Endothelial cell (in vitro differentiated cells): ENCODE data around the gene PYHIN1. TPM values are rescaled to one million over a fixed set of nuclear protein-coding genes. Genes with fewer than 3 reads are reported as not detected.
A peak's percentile ranks its signal among the peaks of the same experiment; 100 is the strongest.
"Not testable (repeated sequence)": the region's sequence is repeated elsewhere in the genome, so short reads cannot be mapped to it uniquely, and the experiment has no call there.

Experiments used
- DNase-seq: peaks from one replicate; pipeline ENCODE4 v3.0.0; 2021; ENCODE audit warnings: low spot score
- H3K27ac Mint-ChIP-seq: one replicate; pipeline ENCODE4 v1.8.0; 2021; ENCODE audit warnings: mixed read lengths, inconsistent platforms; ENCODE audit not compliant: unreplicated experiment
- H3K27me3 Mint-ChIP-seq: one replicate; pipeline ENCODE4 v1.8.0; 2021; ENCODE audit warnings: mild to moderate bottlenecking, moderate library complexity, mixed read lengths, inconsistent platforms; ENCODE audit not compliant: unreplicated experiment
- H3K36me3 Mint-ChIP-seq: one replicate; pipeline ENCODE4 v1.8.0; 2021; ENCODE audit warnings: mild to moderate bottlenecking, low read depth, mixed read lengths, inconsistent platforms; ENCODE audit not compliant: unreplicated experiment
- H3K4me1 Mint-ChIP-seq: one replicate; pipeline ENCODE4 v1.8.0; 2021; ENCODE audit warnings: mild to moderate bottlenecking, mixed read lengths, inconsistent platforms; ENCODE audit not compliant: unreplicated experiment
- H3K4me3 Mint-ChIP-seq: one replicate; pipeline ENCODE4 v1.8.0; 2021; ENCODE audit warnings: mild to moderate bottlenecking, mixed read lengths, inconsistent platforms; ENCODE audit not compliant: unreplicated experiment
- H3K9me3 Mint-ChIP-seq: one replicate; pipeline ENCODE4 v1.8.0; 2021; ENCODE audit warnings: mixed read lengths, inconsistent platforms; ENCODE audit not compliant: unreplicated experiment
- CTCF ChIP-seq: fragments of 200-600 bp; sonication (generic); IDR thresholded peaks from one replicate; pipeline ENCODE4 v1.5.0; 2021; ENCODE audit warnings: antibody characterized with exemption; ENCODE audit not compliant: unreplicated experiment
- total RNA-seq: library from RNA; stranded (reverse); fragmentation: NEBNext Ultra II Directional; extraction: Animal tissue kit (Norgen Biotek cat#: 25700); gene quantifications from one replicate; pipeline ENCODE4 v1.2.1, GENCODE V29; 2021; ENCODE audit not compliant: unreplicated experiment

The PYHIN1 gene
- total RNA-seq, 1 donor from 2014 or later: not detected

- TF ChIP-seq CTCF: no peak
- H3K27ac Mint-ChIP-seq: peak overlapping the region; percentile 93
- no peaks in the 10 kb centered on the region for H3K36me3 Mint-ChIP-seq
- H3K9me3 Mint-ChIP-seq: no peaks in the 10 kb centered on the region
- peak overlapping the region; percentile 88 for H3K4me3 Mint-ChIP-seq
- peaks cover 30% of the 10 kb centered on the region for H3K4me1 Mint-ChIP-seq
- H3K27me3 Mint-ChIP-seq: peaks cover 3% of the 10 kb centered on the region
- peak; percentile 45 for DNase-seq
These were observed 69.3 kb downstream of the PYHIN1 start for GRCh38 chr1:159000625-159001024.

- TF ChIP-seq CTCF: no peak
- Mint-ChIP-seq H3K27me3 (peaks cover 4% of the 10 kb centered on the region), H3K27ac (peak overlapping the region; percentile 98), H3K9me3 (no peaks in the 10 kb centered on the region), H3K36me3 (peaks cover 3% of the 10 kb centered on the region), H3K4me3 (peak overlapping the region; percentile 95), H3K4me1 (peaks cover 66% of the 10 kb centered on the region)
- no peak for DNase-seq
These were observed 73.8 kb downstream of the PYHIN1 start for GRCh38 chr1:159005161-159005560.

- Mint-ChIP-seq H3K27ac (peak overlapping the region; percentile 98), H3K9me3 (no peaks in the 10 kb centered on the region), H3K27me3 (peaks cover 4% of the 10 kb centered on the region), H3K36me3 (peaks cover 8% of the 10 kb centered on the region), H3K4me1 (peaks cover 68% of the 10 kb centered on the region), H3K4me3 (peak overlapping the region; percentile 95)
- DNase-seq: peak; percentile 40
- no peak for TF ChIP-seq CTCF
These were observed 74.3 kb downstream of the PYHIN1 start for GRCh38 chr1:159005676-159006075.

- Mint-ChIP-seq H3K4me1 (peaks cover 67% of the 10 kb centered on the region), H3K27ac (peak overlapping the region; percentile 98), H3K4me3 (peak overlapping the region; percentile 95)
- DNase-seq, H3K9me3 Mint-ChIP-seq, H3K27me3 Mint-ChIP-seq, H3K36me3 Mint-ChIP-seq: not testable (repeated sequence)
These were observed 75.0 kb downstream of the PYHIN1 start for GRCh38 chr1:159006210-159006807.

- H3K27ac Mint-ChIP-seq: peak overlapping the region; percentile 98
- DNase-seq: no peak
- H3K27me3 Mint-ChIP-seq: peaks cover 4% of the 10 kb centered on the region
- TF ChIP-seq CTCF: no peak
- H3K4me3 Mint-ChIP-seq: peak overlapping the region; percentile 95
- H3K4me1 Mint-ChIP-seq: peaks cover 69% of the 10 kb centered on the region
- H3K36me3 Mint-ChIP-seq: peaks cover 14% of the 10 kb centered on the region
- no peaks in the 10 kb centered on the region for H3K9me3 Mint-ChIP-seq
These were observed 76.4 kb downstream of the PYHIN1 start for GRCh38 chr1:159007726-159008125.
